CD4-positive, CD25-positive, alpha-beta regulatory T cell (primary cell): ENCODE data around the gene ZSCAN10. TPM values are rescaled to one million over a fixed set of nuclear protein-coding genes. Genes with fewer than 3 reads are reported as not detected.

ENCODE experiments used
- ATAC-seq, 2 donors: fragments of 150-1000 bp; cut with Tn5 transposase; one replicate each; pipeline ENCODE4 v1.10.0; 2021; ENCODE audit warnings: low read depth in 2 of 2, moderate number of reproducible peaks in 2 of 2, moderate library complexity in 1 of 2
- DNase-seq, 3 donors: peaks; one replicate each; pipeline versions ENCODE4 v3.0.0 to v3.0.0-alpha.2; 2012 to 2022; ENCODE audit warnings: mixed read lengths in 1 of 3
- H3K27ac ChIP-seq: one replicate; pipeline ENCODE4 v1.7.0; 2013; ENCODE audit warnings: mild to moderate bottlenecking, low read length; ENCODE audit not compliant: insufficient read depth, poor library complexity, severe bottlenecking
- H3K27me3 ChIP-seq: one replicate; pipeline ENCODE4 v1.7.0; 2013; ENCODE audit warnings: low read length; ENCODE audit not compliant: control insufficient read depth, insufficient read depth
- H3K36me3 ChIP-seq: one replicate; pipeline ENCODE4 v1.7.0; 2013; ENCODE audit warnings: mild to moderate bottlenecking, low read length, moderate library complexity; ENCODE audit not compliant: control insufficient read depth, insufficient read depth
- H3K4me1 ChIP-seq: 2 replicates; pipeline ENCODE4 v1.7.0; 2013; ENCODE audit warnings: mild to moderate bottlenecking, low read length; ENCODE audit not compliant: insufficient read depth, control insufficient read depth, poor library complexity, severe bottlenecking
- H3K4me3 ChIP-seq: one replicate; pipeline ENCODE4 v1.7.0; 2013; ENCODE audit warnings: low read depth, mild to moderate bottlenecking, low read length, moderate library complexity
- H3K9me3 ChIP-seq, 2 experiments: 1 replicate in 1 of 2; 2 replicates in 1 of 2; pipeline ENCODE4 v1.7.0; 2013; ENCODE audit warnings: low read length in 2 of 2, mild to moderate bottlenecking in 1 of 2, moderate library complexity in 1 of 2; ENCODE audit not compliant: control insufficient read depth in 2 of 2
- H3K27ac Mint-ChIP-seq, 3 donors: one replicate each; pipeline ENCODE4 v1.8.0; 2020 to 2022; ENCODE audit warnings: mild to moderate bottlenecking in 3 of 3, mixed read lengths in 3 of 3, moderate library complexity in 2 of 3
- H3K27me3 Mint-ChIP-seq: one replicate; pipeline ENCODE4 v1.8.0; 2022; ENCODE audit warnings: mild to moderate bottlenecking, mixed read lengths
- H3K36me3 Mint-ChIP-seq: one replicate; pipeline ENCODE4 v1.8.0; 2020; ENCODE audit warnings: mixed read lengths
- H3K4me1 Mint-ChIP-seq, 4 donors: one replicate each; pipeline ENCODE4 v1.8.0; 2020 to 2022; ENCODE audit warnings: mixed read lengths in 4 of 4, mild to moderate bottlenecking in 1 of 4
- H3K4me3 Mint-ChIP-seq, 4 donors: one replicate each; pipeline ENCODE4 v1.8.0; 2020 to 2022; ENCODE audit warnings: mild to moderate bottlenecking in 4 of 4, mixed read lengths in 4 of 4, moderate library complexity in 3 of 4
- H3K9me3 Mint-ChIP-seq, 7 donors: one replicate each; pipeline ENCODE4 v1.8.0; 2020 to 2022; ENCODE audit warnings: mixed read lengths in 7 of 7, mild to moderate bottlenecking in 3 of 7, moderate library complexity in 2 of 7
- polyA plus RNA-seq, 4 donors: library from polyadenylated mRNA; unstranded; fragments of 300-500 nt; fragmentation: Illumina TruSeq; gene quantifications; one replicate each; pipeline ENCODE4 v1.2.3, GENCODE V29; 2021
- total RNA-seq: library from RNA; stranded (reverse); gene quantifications from one replicate; pipeline ENCODE4 v1.2.3, GENCODE V29; 2022

ZSCAN10 gene
- total and polyA plus RNA-seq, 5 donors from 2014 or later, result 0.81 TPM; not detected in 4

GRCh38 chr16:3038896-3039295 lies 60.2 kb downstream of the ZSCAN10 start:
- peaks cover 0 to 5% (median 0%) of the 10 kb centered on the region in 7 donors for H3K9me3 Mint-ChIP-seq
- H3K4me1 Mint-ChIP-seq, result peaks cover 0 to 12% (median 2%) of the 10 kb centered on the region in 4 donors
- Histone ChIP-seq H3K9me3 (no peaks in the 10 kb centered on the region), H3K36me3 (no peaks in the 10 kb centered on the region), H3K27me3 (peaks cover 34% of the 10 kb centered on the region), H3K27ac (no peak overlapping the region), H3K4me3 (no peak overlapping the region), H3K4me1 (peaks cover 16% of the 10 kb centered on the region)
- ATAC-seq (no peak), DNase-seq (no peak)
- no peaks in the 10 kb centered on the region for H3K36me3 Mint-ChIP-seq
- H3K27ac Mint-ChIP-seq, result peak overlapping the region in 1 of 3 donors; percentile 32
- peaks cover 82% of the 10 kb centered on the region for H3K27me3 Mint-ChIP-seq
- H3K4me3 Mint-ChIP-seq, result no peak overlapping the region

Other genes starting within 250 kb of the ZSCAN10 start
- gene PRSS22, start 241.1 kb downstream of the ZSCAN10 start, total RNA-seq, result not detected
- not detected for gene PRSS22, start 241.1 kb downstream of the ZSCAN10 start, polyA plus RNA-seq
- gene FLYWCH2, start 216.1 kb downstream of the ZSCAN10 start, total RNA-seq, result 12.8 TPM
- 10 to 100 TPM; 14.8 to 27.1 (median 18.3) TPM for gene FLYWCH2, start 216.1 kb downstream of the ZSCAN10 start, polyA plus RNA-seq
- 74.8 TPM for gene FLYWCH1, start 187.4 kb downstream of the ZSCAN10 start, total RNA-seq
- 10 to 100 TPM in 3 of 4 donors, 1 to 10 TPM in 1; 6.6 to 13.7 (median 12.7) TPM for gene FLYWCH1, start 187.4 kb downstream of the ZSCAN10 start, polyA plus RNA-seq
- gene KREMEN2, start 135.0 kb downstream of the ZSCAN10 start, total RNA-seq, result not detected
- not detected for gene KREMEN2, start 135.0 kb downstream of the ZSCAN10 start, polyA plus RNA-seq
- 5.6 TPM for gene PAQR4, start 129.9 kb downstream of the ZSCAN10 start, total RNA-seq
- 1 to 10 TPM; 2.2 to 8.0 (median 4.4) TPM for gene PAQR4, start 129.9 kb downstream of the ZSCAN10 start, polyA plus RNA-seq
- 5.7 TPM for gene PKMYT1, start 118.8 kb downstream of the ZSCAN10 start, total RNA-seq
- gene PKMYT1, start 118.8 kb downstream of the ZSCAN10 start, polyA plus RNA-seq, result 1 to 10 TPM; 1.5 to 7.2 (median 2.3) TPM
- gene CLDN9, start 86.4 kb downstream of the ZSCAN10 start, total RNA-seq, result not detected
- gene CLDN9, start 86.4 kb downstream of the ZSCAN10 start, polyA plus RNA-seq, result not detected
- not detected for gene CLDN6, start 81.1 kb downstream of the ZSCAN10 start, total RNA-seq
- gene CLDN6, start 81.1 kb downstream of the ZSCAN10 start, polyA plus RNA-seq, result not detected
- 0.94 TPM for gene TNFRSF12A, start 78.9 kb downstream of the ZSCAN10 start, total RNA-seq
- 1 to 10 TPM in 1 of 4 donors, under 1 TPM in 2, not detected in 1; 0.69 to 1.2 (median 0.78) TPM for gene TNFRSF12A, start 78.9 kb downstream of the ZSCAN10 start, polyA plus RNA-seq
- 12.9 TPM for gene HCFC1R1, start 75.4 kb downstream of the ZSCAN10 start, total RNA-seq
- gene HCFC1R1, start 75.4 kb downstream of the ZSCAN10 start, polyA plus RNA-seq, result 10 to 100 TPM; 18.0 to 20.7 (median 19.0) TPM
- 16.2 TPM for gene THOC6, start 75.3 kb downstream of the ZSCAN10 start, total RNA-seq
- 10 to 100 TPM; 37.1 to 49.2 (median 41.0) TPM for gene THOC6, start 75.3 kb downstream of the ZSCAN10 start, polyA plus RNA-seq
- gene BICDL2, start 62.4 kb downstream of the ZSCAN10 start, total RNA-seq, result not detected
- not detected for gene BICDL2, start 62.4 kb downstream of the ZSCAN10 start, polyA plus RNA-seq
- gene MMP25, start 52.7 kb downstream of the ZSCAN10 start, total RNA-seq, result 1.6 TPM
- 1 to 10 TPM in 1 of 4 donors, under 1 TPM in 2, not detected in 1; 0.16 to 1.0 (median 0.29) TPM for gene MMP25, start 52.7 kb downstream of the ZSCAN10 start, polyA plus RNA-seq
- 1,611 TPM for gene IL32, start 33.7 kb downstream of the ZSCAN10 start, total RNA-seq
- 1,000 to 10,000 TPM; 3,219 to 6,021 (median 4,004) TPM for gene IL32, start 33.7 kb downstream of the ZSCAN10 start, polyA plus RNA-seq
- not detected for gene ZNF205, start 13.3 kb upstream of the ZSCAN10 start, total RNA-seq
- gene ZNF205, start 13.3 kb upstream of the ZSCAN10 start, polyA plus RNA-seq, result not detected
- 3.8 TPM for gene ZNF213, start 35.7 kb upstream of the ZSCAN10 start, total RNA-seq
- gene ZNF213, start 35.7 kb upstream of the ZSCAN10 start, polyA plus RNA-seq, result 1 to 10 TPM; 1.9 to 2.3 (median 2.1) TPM
- not detected for gene OR1F1, start 88.9 kb upstream of the ZSCAN10 start, total RNA-seq
- gene OR1F1, start 88.9 kb upstream of the ZSCAN10 start, polyA plus RNA-seq, result under 1 TPM in 3 of 4 donors, not detected in 1; 0.20 to 0.70 (median 0.61) TPM
- gene ZNF200, start 135.9 kb upstream of the ZSCAN10 start, total RNA-seq, result 12.8 TPM
- 10 to 100 TPM; 15.3 to 24.5 (median 19.5) TPM for gene ZNF200, start 135.9 kb upstream of the ZSCAN10 start, polyA plus RNA-seq
- not detected for gene MEFV, start 157.3 kb upstream of the ZSCAN10 start, total RNA-seq
- not detected for gene MEFV, start 157.3 kb upstream of the ZSCAN10 start, polyA plus RNA-seq
- 28.3 TPM for gene ZNF263, start 184.2 kb upstream of the ZSCAN10 start, total RNA-seq
- gene ZNF263, start 184.2 kb upstream of the ZSCAN10 start, polyA plus RNA-seq, result 10 to 100 TPM; 39.1 to 47.1 (median 42.8) TPM
- gene TIGD7, start 206.1 kb upstream of the ZSCAN10 start, total RNA-seq, result 3.1 TPM
- gene TIGD7, start 206.1 kb upstream of the ZSCAN10 start, polyA plus RNA-seq, result 1 to 10 TPM; 3.1 to 6.2 (median 4.8) TPM
- gene ZNF75A, start 206.2 kb upstream of the ZSCAN10 start, total RNA-seq, result 36.4 TPM
- 10 to 100 TPM; 15.7 to 25.9 (median 21.7) TPM for gene ZNF75A, start 206.2 kb upstream of the ZSCAN10 start, polyA plus RNA-seq